Astrocyte of the cerebellum (primary cell): ENCODE measurements around the gene ARHGAP9.
A peak's percentile ranks its signal among the peaks of the same experiment; 100 is the strongest.
"Not testable (repeated sequence)": the region's sequence is repeated elsewhere in the genome, so short reads cannot be mapped to it uniquely, and the experiment has no call there.

Source experiments
- DNase-seq: peaks from one replicate; pipeline ENCODE4 v3.0.0-alpha.2; 2011; ENCODE audit warnings: low read depth
- H3K4me3 ChIP-seq: 2 replicates; pipeline ENCODE4 v1.5.1; 2011; ENCODE audit warnings: mild to moderate bottlenecking, low read depth, low read length, moderate library complexity
- in situ Hi-C: cut with HindIII; loops from 2 replicates; pipeline ENCODE4 v1.10.0; 2017; ENCODE audit warnings: low sequenced_read_pairs
- TF ChIP-seq, protein P1 (sequence below): IDR thresholded peaks from 2 replicates; pipeline ENCODE4 v1.5.1; 2012; ENCODE audit warnings: low read length, low read depth, moderate library complexity, mild to moderate bottlenecking; ENCODE audit errors: missing control alignments

The ARHGAP9 gene

DNA sequence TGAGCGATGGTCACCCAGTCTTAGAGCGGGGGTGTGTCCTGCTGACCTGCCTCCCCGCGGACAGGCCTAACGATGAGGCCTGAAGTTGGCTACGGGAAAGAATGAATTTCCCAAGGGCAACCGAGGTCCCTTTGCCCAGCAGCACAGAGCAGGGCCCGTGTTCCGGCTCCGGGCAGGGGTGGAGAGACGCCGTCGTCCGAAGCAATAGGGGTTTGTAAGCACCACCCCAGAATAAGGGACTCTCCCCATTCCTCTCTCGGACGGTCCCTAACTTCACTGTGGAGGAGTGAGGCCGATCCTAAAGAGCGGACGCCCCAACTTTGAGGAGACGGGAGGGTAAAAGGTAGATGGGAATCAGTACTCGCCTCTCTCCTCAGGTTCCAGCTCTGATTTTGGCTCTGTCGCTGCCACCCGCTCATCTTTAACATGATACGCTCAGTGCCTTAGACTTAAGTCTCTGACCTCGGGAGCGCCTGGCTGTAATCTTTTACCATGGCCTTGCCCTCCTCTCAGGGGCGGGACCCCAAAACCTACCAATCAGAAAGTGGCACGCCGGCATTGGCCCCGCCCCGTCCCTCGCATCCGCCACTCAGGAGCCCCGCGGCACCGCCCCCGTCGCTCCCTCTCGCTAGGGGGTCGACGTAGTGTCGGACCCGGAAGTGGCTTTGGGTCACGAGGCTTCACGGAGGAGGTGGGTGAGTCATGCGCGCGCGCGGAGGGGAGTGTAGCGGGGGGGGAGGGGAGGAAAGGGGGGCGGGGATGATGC is 40.6 kb upstream of the ARHGAP9 start, which contains the start of gene DDIT3:
DDIT3 (minus strand) TSS at position 462 of the 766 bp plus-strand sequence. CDS start 3,108 bp downstream, outside the sequence.
- peak; percentile 94 for DNase-seq
- in situ Hi-C loops = no loop called here
- H3K4me3 ChIP-seq = peak within 1 kb of the TSS; percentile 88
- TF ChIP-seq, protein P1, sequence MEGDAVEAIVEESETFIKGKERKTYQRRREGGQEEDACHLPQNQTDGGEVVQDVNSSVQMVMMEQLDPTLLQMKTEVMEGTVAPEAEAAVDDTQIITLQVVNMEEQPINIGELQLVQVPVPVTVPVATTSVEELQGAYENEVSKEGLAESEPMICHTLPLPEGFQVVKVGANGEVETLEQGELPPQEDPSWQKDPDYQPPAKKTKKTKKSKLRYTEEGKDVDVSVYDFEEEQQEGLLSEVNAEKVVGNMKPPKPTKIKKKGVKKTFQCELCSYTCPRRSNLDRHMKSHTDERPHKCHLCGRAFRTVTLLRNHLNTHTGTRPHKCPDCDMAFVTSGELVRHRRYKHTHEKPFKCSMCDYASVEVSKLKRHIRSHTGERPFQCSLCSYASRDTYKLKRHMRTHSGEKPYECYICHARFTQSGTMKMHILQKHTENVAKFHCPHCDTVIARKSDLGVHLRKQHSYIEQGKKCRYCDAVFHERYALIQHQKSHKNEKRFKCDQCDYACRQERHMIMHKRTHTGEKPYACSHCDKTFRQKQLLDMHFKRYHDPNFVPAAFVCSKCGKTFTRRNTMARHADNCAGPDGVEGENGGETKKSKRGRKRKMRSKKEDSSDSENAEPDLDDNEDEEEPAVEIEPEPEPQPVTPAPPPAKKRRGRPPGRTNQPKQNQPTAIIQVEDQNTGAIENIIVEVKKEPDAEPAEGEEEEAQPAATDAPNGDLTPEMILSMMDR = no peak

DNA sequence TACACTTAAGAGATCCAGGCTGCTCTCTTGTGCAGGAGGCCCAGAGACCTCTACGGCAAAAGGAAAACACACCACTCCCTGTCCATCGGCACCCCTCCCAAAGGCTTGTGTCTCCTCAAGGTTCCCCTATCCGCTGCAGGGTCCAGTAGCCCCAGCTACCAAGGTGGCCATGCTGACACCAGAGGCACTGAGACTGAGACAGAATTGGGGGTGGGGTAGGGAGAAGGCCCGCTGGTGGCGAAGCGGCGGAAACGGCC is 40.1 kb upstream of the ARHGAP9 start:
- in situ Hi-C loops = no loop called here
- no peak for DNase-seq
- peak overlapping the region; percentile 88 for H3K4me3 ChIP-seq
- TF ChIP-seq, protein P1 = no peak

DNA sequence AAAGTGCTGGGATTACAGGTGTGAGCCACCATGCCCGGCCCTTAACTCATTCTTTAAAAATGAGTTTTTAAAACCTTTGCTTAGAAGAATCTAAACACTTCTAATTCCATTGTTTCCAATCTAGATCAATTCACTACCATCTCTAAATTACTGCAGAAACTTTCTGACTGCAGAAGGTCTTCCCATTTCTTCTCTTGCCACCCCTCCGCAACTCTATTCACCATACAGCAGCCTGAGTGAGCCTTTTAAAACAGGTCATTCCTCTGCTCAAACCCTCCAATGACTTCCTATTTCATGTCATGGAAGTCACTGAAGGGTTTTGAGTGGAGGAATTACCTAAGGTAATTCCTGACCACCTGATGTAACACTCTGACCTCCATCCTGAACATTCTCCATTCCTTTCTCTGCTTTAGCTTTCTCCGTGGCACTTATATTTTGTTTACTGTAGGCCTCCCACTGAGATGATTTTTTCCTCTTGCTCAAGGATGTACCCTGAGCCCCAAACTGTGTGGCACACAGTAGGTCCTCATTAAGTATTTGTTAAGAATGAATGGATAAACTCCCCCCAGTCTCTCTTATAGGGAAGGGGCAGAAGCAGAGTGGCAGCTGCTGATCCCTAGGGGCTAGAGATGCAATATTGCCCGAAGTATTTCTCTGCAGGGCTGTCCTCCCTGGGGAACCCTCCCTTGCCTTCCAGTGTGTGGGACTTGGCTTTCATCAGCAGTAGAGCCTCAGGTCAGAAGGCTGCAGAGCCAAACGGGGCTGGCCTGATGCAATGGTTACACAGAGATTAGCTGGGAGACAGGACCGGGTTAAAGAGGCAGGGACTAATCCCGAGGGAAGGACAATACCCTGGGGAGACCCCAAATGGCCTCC is 39.5 kb upstream of the ARHGAP9 start:
- H3K4me3 ChIP-seq = peak overlapping the region; percentile 88
- TF ChIP-seq, protein P1 = no peak
- in situ Hi-C loops = no loop called here
- DNase-seq = no peak

DNA sequence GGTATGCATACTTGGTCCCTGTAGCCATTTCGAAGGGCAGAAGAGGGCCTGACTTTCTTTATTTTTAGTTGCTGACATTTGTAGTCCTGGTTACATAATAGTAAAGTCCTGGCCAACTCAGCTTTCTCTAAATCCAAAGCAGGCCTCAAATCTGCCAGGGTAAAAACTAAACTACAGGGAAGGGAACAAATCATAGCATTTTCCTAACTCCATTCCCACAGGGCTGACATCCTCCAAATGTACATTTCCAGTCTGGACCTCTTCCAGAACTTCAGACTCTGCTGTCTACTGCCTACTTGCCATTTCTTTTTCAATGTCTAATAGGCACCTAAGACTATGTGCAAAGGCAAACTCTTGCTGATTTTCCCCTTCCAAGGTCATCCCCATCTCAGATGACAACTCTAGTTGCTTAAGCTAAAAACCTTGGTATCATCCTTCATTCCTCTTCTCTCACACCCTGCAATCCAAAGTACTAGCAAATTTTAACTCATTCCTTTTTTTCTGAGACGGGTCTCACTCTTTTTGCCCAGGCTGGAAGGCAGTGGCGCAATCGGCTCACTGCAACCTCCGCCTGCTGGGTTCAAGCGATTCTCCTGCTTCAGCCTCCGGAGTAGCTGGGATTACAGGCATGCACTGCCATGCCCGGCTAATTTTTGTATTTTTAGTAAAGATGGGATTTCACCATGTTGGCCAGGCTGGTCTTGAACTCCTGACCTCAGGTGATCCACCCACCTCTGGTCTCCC is 38.7 kb upstream of the ARHGAP9 start:
- in situ Hi-C loops = no loop called here
- TF ChIP-seq, protein P1 = no peak
- no peak for DNase-seq
- H3K4me3 ChIP-seq = peak overlapping the region; percentile 88

DNA sequence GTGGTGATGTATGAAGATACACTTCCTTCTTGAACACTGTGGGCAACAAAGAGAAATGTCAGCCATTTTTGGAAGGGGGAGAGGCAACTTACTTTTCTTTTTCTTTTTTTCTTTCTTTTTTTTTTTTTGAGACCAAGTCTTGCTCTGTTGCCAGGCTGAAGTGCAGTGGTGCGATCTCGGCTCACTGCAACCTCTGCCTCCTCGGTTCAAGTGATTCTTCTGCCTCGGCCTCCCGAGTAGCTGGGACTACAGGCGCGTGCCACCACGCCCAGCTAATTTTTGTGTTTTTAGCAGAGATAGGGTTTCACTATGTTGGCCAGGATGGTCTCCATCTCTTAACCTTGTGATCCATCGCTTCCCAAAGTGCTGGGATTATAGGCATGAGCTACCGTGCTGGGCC is 38.1 kb upstream of the ARHGAP9 start:
- in situ Hi-C loops, DNase-seq: not testable (repeated sequence)
- H3K4me3 ChIP-seq = peak overlapping the region; percentile 88

DNA sequence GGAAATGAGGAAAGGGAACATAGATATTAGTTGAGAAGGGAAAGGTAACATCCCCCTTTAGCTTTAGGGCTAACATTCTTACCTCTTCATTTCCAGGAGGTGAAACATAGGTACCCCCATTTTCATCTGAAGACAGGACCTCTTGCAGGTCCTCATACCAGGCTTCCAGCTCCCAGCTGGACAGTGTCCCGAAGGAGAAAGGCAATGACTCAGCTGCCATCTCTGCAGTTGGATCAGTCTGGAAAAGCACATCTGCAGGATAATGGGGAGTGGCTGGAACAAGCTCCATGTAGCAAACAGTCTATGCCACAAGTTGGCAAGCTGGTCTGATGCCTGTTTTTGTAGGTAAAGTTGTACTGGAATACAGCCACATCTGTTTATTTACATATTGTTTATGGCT is 37.5 kb upstream of the ARHGAP9 start:
- in situ Hi-C loops = no loop called here
- H3K4me3 ChIP-seq = no peak overlapping the region
- no peak for DNase-seq
- TF ChIP-seq, protein P1 = no peak
